SIG-M5 treated with dmso at 0.1 percent for 504 hours (cell line): ENCODE results near the gene METTL9.

Source experiments
- DNase-seq: peaks from one replicate; lab custom pipeline; 2025; ENCODE audit not compliant: unreplicated experiment; lab: John Stamatoyannopoulos, UW

METTL9 gene

DNA sequence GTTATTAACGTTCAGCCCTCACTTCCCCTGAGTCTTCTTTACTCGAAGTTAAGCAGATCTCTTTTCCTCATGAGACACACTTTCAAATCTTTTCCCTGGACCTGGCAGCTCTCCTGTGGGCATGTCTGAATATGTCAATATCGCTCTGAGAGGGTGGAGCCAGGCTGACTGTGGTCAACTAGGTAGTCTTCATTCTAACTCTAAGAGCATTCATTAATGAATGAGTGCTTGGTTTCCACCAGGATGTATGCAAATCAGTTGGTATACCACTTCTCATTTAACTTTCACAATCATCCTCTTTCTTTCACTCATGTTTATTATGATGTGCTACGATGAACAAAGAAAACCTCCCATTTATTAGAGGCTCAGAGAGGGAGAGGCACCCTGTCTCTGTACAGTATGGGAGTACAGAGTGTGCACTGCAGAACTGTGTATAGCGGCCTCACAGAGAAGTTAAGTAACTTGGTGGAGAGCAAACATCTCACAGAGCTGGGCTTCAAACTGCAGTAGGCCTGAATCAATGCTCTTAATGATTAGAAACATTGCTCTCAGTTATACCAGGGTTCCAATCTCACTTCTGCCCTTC lies 104.3 kb downstream of the METTL9 start:
- no peak for DNase-seq

- no peak for DNase-seq
Observed at GRCh38 chr16:21704266-21704665, 104.9 kb downstream of the METTL9 start.

DNA sequence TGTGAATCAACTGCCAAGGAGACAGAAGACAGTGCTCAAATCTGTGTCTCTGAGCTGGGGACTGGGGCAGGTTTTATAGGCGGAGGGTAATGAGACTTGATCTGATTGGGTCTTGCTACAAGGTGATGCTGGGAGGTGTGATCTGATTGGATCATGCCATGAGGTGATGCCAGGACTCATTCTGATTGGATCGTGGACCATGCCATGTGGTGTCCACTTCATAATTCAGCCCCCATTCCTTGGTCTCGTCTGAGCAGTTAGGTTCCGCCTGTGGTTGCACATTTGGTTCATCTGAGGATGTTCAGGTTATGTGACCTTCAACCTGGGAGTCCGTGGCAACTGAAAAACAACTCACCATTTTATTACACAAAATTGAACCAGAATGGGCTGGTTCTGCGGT lies 105.4 kb downstream of the METTL9 start:
- no peak for DNase-seq
